NOMO-1 treated with DMSO at 0.1 percent for 48 hours (cell line): Measurements from ENCODE around the gene ATL2.
A peak's percentile ranks its signal among the peaks of the same experiment; 100 is the strongest.
"Not testable (repeated sequence)": the region's sequence is repeated elsewhere in the genome, so short reads cannot be mapped to it uniquely, and the experiment has no call there.

ENCODE experiments used
- DNase-seq: peaks from one replicate; lab custom pipeline; 2025; ENCODE audit not compliant: unreplicated experiment; lab: John Stamatoyannopoulos, UW

Gene ATL2

GRCh38 chr2:38336621-38337020, 40.5 kb downstream of the ATL2 start:
- DNase-seq: no peak

DNA sequence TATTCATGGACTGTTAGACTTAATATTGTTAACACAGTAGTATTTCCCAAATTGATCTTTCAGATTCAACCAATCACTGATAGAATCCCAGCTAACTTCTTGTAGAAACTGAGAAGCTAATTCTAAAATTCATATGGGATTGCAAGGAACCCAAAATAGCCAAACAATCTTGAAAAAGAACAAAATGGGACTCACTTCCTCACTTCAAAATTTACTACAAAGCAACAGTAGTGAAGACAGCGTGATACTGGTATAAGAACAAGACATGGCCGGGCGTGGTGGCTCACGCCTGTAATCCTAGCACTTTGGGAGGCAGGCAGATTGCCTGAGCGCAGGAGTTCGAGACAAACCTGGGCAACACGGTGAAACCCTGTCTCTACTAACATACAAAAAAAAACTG, 46.3 kb downstream of the ATL2 start:
- DNase-seq: peak; percentile 7

DNA sequence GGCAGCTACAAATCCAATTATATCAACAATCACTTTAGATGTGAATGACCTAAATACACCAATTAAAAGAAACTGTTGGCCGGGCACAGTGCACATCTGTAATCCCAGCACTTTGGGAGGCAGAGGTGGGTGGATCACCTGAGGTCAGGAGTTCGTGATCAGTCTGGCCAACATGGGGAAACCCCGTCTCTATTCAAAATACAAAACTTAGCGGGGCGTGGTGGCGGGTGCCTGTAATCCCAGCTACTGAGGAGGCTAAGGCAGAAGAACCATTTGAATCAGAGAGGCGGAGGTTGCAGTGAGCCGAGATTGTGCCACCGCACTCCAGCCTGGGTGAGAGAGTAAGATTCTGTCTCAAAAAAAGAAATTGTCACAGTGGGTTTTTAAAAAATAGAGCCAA, 49.5 kb downstream of the ATL2 start:
- DNase-seq: no peak

DNA sequence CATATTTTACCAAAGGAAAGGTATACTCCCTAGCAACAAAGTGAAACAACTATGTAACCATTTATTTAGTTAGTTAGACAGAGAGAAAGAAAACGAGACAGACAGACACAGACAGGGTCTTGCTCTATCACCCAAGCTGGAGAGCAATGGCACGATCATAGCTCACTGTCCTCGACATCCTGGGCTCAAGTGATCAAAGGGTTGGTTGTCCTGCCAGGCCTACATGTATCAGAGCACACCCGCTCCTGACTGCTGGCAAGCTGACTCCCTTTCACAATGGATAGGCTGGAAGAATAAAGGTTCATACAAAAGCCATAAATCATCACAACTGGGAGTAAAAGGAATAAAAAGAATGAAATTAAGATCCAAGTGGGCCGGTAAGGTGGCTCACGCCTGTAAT, 53.5 kb downstream of the ATL2 start:
- DNase-seq: no peak

GRCh38 chr2:38322224-38322914, 54.7 kb downstream of the ATL2 start:
- DNase-seq: no peak

GRCh38 chr2:38319240-38319639, 57.8 kb downstream of the ATL2 start:
- not testable (repeated sequence) for DNase-seq

DNA sequence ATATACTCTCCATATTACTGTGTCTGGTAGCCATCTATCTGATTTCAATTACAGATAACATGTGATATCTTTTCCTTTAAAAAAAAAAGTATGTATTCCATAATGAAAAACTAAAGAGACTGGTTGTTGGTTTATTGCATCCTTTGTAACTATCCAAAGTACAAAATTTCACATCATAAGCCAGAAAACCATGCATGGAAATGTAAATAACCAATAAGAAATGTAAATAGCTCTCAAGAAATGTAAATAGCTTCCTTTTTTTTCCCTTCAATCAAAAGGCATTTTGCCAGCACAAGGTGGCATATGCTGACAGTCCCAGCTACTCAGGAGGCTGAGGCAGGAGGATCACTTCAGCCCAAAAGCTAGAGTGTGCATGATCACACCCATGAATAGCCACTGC, 59.3 kb downstream of the ATL2 start:
- no peak for DNase-seq

DNA sequence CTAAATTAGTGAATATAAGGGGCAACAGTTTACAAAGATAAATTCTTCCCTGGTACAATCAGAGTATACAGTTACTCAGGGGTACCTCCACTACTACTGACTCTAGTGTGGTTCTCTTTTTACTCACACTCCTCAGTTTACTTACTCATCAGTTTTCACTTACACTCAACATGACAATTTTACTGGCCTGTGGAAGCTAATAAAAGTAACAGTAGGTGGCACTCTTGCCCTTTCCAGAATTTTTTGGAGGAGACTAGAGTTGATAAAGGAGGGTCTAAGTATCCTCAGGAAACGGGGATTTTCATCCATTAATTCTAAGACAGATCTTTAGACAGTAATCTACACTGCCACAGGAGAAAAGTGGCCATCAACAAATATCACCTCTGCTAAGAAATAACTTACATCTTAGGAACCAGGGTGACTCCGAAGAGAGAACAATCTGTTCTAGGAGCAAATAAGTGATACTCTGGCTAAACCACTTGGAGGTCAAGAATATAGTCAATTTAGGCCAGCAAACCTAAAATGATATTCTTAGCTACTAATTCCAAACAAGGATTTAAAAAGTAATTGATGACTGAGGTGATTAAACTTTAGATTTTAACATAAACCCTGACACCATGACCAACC, 61.3 kb downstream of the ATL2 start:
- DNase-seq: peak; percentile 19

GRCh38 chr2:38308821-38309220, 68.3 kb downstream of the ATL2 start:
- DNase-seq: no peak

- DNase-seq: no peak
Measured at GRCh38 chr2:38301969-38302702, 74.9 kb downstream of the ATL2 start.

- no peak for DNase-seq
Measured at GRCh38 chr2:38301340-38301968, 75.6 kb downstream of the ATL2 start.

GRCh38 chr2:38298539-38298938, 78.5 kb downstream of the ATL2 start:
- DNase-seq: no peak

- no peak for DNase-seq
Measured at GRCh38 chr2:38296197-38296780, 80.8 kb downstream of the ATL2 start.

- DNase-seq: no peak
Measured at GRCh38 chr2:38294597-38294996, 82.5 kb downstream of the ATL2 start.

- DNase-seq: no peak
Measured at GRCh38 chr2:38293152-38293865, 83.8 kb downstream of the ATL2 start.

DNA sequence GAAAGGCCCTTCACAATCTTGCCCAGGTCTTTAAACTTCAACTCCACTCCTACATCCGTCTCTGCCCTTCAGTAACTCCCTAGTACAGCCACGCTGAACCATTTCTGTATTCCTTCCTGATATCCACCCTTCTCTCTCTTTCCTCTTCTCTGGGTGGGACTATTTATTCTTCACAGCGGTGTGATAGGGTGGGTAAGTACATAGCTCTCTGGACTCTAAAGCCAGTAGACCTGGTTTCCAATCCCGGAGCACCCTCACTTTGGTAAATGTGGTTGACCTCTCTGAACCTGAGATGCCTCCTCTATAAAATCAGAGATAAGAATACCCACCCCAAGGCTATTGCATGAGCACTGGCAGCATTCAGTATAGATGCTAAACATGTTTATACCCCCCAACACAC, 86.7 kb downstream of the ATL2 start:
- no peak for DNase-seq

- DNase-seq: no peak
Measured at GRCh38 chr2:38284971-38285370, 92.1 kb downstream of the ATL2 start.

- DNase-seq: no peak
Measured at GRCh38 chr2:38281095-38281742, 95.9 kb downstream of the ATL2 start.

- DNase-seq: no peak
Measured at GRCh38 chr2:38279201-38279600, 97.9 kb downstream of the ATL2 start.

- DNase-seq: not testable (repeated sequence)
Measured at GRCh38 chr2:38278117-38278438, 99.0 kb downstream of the ATL2 start.
